Midbrain (tissue), 1 donor: Measurements from ENCODE around the gene AGPAT4.
"Not testable (repeated sequence)": the region's sequence is repeated elsewhere in the genome, so short reads cannot be mapped to it uniquely, and the experiment has no call there.

Experiments
- DNase-seq: peaks from one replicate; lab custom pipeline; 2025; lab: John Stamatoyannopoulos, UW

The AGPAT4 gene, protein sequence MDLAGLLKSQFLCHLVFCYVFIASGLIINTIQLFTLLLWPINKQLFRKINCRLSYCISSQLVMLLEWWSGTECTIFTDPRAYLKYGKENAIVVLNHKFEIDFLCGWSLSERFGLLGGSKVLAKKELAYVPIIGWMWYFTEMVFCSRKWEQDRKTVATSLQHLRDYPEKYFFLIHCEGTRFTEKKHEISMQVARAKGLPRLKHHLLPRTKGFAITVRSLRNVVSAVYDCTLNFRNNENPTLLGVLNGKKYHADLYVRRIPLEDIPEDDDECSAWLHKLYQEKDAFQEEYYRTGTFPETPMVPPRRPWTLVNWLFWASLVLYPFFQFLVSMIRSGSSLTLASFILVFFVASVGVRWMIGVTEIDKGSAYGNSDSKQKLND

DNA sequence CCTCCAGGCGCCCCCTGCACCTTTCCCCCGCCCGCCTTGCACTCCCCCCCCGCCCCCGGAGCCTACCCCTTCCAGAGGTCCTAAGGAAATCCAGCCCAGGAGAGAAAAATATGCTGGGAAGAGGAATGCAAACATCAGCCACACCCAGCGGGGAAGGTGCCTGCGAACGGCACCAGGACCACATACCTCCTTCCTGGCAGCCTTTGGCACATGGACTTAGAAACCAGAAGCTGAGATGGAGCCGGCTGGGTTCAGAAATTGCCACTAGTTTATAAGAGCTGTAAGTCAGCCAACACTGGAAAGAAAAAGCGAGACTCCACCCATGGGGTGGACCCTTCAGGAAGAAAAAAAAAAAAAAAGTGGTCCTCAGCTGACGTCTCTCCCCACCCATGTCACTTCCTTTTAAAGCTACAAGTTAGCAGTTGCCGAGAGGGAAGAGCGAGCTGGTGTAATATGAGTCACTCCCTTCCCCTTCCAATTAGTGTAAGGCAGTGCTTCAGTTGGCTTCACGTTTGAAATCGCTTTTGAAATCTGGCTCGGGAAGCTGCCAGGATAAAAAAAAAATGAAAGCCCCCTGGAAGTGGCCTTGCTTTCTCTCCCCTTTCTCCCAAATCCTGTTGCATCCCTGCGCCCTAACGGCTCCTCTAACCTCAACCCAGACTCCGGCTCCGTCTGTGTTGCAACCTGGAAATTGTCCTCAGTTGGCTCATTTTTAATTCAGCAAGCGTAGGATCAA is at the start of gene AGPAT4:
TSS of gene AGPAT4 (minus strand) at position 310 of the 736 bp plus-strand sequence. CDS start 41,848 bp downstream, outside the sequence.
- peak; percentile 79 for DNase-seq

DNA sequence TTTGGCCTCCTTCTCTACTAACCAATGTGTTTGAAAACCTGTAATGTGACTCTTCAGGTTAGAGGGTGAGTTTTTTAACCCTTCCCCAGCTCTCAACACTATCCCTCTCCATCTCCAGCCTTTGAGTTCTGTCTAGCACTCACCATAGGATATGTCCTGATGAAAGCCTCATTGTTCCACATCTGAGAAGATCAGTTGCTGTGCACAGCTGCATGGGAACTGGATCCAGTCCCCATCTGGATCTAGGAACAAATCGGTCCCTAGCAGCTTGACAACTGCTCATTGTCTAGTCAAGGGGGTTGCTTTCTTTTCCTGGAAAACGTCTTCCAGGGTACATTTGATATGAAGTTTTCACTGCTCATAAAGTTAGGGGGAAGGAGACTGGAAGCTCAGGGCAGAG is 45.4 kb upstream of the AGPAT4 start:
- peak; percentile 80 for DNase-seq

DNA sequence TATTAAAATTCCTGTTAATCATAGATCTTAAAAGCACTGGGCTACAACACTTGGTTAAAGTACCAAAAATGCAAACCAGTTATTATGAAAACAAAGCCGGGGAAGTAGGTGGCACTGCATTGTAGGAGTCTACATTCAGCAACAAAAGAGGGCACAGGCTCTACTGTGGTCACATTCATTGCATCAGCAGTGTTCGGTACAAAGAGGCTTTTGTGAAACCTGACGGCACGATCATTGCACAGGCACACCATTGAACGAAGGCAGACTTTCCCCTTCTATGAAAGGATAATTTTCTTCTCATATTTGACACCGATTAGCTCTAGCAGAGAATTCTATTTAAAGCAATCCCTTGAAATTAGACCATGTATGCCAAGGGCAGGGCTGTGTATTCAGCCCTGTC is 44.6 kb upstream of the AGPAT4 start:
- peak; percentile 80 for DNase-seq

DNA sequence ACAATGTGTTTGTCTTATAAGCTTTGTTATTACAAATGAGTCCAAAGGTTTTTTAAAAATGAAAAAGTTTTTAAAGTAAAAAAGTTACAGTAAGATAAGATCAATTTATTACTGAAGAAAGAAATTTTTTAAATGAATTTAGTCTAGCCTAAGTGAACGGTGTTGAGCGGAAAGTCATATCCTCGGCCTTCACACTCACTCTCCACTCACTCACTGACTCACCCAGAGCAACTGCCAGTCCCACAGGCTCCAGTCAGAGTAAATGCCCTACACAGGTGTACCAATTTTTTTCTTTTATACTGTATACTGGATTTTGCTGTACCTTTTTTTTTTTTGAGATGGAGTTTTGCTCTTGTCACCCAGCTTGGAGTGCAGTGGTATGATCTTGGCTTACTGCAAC is 42.7 kb upstream of the AGPAT4 start:
- DNase-seq: no peak

DNA sequence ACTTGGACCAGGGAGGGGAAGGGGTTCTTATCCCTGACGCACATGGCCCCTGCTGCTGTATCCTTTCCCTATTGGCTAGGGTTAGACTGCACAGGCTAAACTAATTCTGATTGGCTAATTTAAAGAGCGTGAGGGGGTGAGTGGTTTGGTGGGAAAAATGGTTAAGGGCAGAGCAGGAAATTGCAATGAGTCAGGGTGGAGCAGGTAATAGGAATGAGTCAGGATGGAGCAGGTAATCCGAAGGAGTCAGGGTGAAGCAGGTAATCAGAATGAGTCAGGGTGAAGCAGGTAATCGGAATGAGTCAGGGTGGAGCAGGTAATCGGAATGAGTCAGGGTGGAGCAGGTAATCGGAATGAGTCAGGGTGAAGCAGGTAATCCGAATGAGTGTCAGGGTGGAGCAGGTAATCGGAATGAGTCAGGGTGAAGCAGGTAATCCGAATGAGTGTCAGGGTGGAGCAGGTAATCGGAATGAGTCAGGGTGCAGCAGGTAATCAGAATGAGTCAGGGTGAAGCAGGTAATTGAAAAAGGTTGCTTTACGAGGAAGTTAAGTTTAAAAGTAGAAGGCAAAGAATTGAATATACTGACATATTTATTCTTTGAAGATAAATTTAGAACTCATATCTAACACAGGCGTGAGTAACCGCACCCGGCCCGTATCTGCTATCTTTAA is 41.5 kb upstream of the AGPAT4 start:
- not testable (repeated sequence) for DNase-seq

DNA sequence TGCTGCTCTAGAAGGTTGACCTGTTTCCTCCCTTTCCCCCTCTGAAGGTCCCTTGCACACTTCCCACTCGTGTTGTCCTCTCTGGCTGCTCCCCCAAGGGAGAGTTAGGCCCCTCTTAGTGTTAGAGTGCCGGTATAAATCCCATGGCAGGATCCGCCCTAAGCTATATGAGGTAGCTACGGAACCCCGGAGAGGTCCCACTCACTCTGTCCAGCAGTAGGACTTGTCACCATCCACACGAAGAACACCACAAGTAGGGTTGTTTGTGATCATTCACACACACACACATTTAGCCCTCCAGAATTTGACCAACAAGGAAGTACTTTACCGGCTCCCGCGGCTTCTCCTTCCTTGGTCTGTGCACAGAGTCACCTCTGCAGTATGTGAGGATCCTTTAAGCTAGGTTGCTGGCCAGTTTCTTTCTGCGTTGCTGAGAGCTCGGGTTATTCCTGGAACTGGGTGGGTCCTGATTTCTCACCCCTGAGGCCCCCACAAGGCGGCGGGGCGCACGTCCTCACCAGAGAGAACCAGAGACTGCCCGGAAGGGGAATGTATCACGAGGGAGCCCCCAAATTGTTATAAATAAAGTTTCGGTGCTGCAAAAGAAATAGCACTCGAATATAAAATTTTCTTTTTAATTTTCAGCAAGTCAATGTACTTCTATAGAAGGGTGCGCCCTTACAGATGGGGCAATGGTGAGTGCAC is 40.8 kb upstream of the AGPAT4 start:
- DNase-seq: not testable (repeated sequence)

DNA sequence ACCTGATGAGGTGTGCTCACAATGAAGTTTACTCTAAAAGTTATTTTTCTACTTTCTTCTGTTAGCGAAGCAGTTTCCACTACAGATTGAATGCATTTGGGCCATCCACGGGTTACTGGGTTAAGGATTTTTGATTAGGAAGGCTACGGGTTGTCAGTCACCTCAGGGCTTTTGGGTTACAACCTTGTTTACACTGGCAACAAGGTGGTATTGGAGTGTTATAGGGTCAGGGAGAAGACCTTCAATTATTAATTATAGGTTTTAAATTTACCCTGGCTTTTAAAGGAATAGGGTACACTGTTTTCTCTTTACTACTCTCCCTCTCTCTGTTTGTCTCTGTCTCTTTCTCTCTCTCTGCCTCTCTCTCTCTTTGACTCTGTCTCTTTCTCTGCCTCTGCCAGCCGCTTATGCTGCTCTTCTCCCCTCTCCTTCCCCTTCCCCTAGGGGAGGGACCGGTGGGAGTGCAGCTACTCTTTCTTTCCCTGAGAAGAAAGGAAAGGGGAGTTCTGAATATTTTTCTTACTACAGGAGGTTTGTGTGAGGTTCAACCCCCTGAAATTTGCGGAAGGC is 40.2 kb upstream of the AGPAT4 start:
- DNase-seq: no peak

DNA sequence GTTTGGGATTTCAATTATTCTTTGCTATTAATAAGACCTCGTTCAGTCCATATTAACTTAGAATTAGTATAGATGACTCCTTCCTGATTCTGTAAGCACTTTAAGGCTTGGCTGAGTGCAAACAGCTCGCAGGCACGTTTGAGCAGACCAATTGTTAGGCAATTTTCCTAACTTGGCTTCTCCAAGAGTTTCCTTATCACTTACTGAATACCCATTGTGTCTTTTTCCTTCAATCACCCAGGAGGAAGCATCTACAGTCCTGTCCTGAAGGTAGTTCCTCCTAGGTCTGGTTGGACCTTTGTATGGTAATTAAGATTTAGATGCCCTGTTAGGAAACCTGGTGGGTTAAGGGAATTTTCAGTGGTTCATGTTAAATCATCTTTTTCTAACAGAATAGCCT is 39.6 kb upstream of the AGPAT4 start:
- not testable (repeated sequence) for DNase-seq

DNA sequence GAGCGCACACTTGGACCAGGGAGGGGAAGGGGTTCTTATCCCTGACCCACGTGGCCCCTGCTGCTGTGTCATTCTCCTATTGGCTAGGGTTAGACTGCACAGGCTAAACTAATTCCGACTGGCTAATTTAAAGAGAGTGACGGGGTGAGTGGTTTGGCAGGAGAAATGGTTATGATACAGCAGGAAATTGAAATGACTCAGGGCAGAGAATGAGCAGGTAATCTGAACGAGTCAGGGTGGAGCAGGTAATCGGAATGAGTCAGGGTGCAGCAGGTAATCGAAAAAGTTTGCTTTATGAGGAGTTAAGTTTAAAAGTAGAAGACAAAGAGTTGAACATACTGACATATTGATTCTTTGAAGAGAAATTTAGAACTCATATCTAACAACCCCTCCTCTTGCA is 35.9 kb upstream of the AGPAT4 start:
- DNase-seq: not testable (repeated sequence)

DNA sequence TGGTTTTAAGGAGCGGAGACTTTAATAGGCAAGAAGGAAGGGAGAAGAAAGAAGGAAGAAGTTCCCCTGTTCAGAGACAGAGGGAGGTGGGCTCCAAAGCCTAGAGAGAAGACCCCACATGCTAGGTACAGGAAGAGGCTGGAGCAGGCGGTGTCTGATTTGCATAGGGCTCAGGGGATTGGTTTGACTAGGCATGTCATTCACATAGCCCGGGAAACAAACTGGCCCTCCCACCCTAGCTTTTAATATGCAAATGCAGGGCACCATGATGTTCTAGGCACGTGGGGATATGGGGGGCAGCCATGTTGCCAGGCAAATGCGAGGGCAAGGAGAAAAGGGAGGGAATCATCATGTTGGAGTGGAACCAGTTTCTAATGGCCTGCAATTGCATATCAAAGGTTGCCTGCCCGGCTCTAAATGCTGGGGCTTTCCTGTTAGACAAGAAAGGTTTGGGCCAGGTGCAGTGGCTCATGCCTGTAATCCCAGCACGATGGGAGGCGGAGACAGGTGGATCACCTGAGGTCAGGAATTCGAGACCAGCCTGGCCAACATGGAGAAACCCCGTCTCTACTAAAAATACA is 34.3 kb upstream of the AGPAT4 start:
- no peak for DNase-seq

DNA sequence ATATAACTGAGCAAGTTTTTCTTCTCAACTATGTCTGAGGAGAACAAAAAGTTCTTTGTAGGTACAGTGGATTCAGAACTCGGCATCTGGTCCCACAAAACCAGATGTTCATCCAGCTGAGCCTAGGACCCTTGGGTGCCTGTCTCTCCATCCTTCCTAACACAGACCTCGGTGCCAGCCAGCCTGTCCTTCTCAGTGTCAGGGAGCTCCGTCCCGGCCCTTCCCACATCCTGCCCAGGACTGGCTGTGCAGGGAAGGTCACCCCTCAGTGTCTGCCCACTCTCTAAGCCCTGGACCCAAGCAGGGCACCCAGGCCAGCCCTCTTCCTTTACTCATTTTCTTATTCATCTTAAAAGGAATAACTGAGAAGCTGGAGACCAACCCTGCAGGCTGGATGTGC is 32.0 kb upstream of the AGPAT4 start:
- DNase-seq: no peak

DNA sequence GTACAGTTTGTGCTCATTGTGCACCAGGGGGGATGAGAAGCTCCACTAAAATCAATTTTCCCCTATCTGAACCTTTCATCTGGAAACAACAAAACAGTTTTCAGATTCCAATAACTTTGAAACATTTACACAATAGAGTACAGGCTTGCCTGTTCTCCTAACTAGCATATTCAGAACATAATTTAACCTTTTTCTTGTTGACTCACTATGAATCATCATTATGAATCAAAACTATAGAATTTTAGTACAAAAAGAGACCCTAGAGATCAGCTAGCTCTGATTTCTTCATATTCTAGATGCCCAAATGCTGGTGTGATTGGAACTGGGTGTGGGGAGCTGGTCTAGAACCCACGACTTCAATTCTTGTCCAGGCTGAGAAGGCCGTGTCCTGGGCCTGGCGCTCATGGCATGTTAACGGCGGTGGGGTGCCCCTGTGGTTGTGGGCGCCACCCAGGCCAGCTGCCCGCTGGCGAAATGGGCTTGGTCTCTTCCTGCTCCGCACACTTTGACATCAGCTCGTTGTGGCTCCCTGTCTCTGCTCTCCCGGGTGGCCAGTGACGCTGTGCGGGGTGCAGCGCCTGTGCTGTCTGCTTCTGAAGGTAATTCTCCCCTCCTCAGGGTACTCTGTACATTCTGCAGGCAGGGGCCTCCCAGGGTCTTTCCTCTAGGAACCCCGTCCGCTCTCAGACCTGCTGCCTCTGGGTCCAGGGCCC is 29.9 kb upstream of the AGPAT4 start:
- no peak for DNase-seq

DNA sequence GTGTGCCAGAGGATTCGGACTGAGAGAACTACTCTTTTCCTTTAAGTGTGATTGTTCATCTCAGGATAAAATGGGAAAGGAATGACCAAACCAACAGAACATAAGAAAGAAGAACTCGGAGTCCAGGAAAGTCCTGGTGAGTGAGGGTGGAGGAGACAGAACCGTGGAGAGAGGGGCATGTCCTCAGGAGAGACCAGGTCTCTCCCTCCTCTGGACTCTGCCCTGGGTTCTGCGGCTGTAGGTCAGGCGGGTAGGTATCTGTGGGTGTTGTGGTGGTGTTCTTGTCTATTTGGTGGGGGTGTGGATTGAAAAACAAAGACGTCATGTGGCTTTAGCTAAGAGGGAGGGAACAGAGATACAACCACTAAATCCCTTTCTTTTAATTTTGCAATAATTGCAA is 29.1 kb upstream of the AGPAT4 start:
- DNase-seq: no peak

DNA sequence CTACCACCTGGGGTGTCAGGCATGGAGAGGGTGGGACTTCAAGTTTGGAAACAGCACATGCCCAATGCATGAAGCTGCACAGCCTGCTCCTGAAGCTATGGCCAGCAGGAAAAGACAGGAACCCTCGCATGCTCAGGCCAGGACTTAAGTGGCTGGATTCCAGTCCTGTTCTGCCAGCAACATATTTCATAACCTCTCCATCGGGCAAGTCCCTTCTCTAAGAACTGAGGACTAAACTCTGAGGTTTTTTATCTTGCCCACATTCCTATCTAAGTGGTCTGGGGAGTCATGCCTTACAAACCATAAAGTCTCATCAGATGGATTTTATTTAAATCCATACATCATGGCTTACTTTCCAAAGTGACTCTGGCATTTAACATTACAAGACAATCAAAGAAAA is 27.5 kb upstream of the AGPAT4 start:
- DNase-seq: no peak

DNA sequence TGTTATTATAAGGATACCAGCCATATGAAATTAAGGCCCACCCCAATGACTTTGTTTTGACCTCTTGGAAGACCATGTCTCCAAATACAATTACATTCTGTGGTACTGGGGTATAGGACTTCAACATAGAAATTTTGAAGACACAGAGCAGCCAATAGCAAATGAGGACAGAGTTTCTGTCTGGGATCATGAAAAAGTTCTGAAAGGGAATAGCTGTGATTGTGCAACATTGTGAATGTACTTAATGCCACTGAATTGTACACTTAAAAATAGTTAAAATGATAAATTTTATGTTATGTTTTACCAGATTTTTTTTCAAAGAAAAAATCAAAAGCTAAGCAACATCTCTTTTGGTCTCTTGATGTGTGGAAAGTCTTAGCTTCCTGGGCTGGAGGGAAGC is 27.0 kb upstream of the AGPAT4 start:
- no peak for DNase-seq

DNA sequence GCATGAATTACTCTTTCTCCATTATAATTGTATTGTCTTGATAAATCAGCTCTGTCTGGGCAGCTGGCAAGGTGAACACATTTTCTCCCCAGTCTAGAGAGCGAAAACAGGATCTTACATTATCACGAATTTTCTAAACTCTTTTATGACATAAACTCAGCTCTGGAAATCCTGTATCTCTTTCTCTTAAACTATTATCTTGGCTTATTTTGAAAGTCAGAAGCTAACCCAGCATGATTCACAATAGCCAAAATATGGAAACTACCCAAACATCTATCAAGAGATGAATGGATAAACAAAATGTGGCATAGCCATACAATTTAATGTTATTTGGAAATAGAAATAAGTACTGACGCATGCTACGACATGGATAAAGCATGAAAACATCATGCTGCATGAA is 25.9 kb upstream of the AGPAT4 start:
- DNase-seq: no peak

DNA sequence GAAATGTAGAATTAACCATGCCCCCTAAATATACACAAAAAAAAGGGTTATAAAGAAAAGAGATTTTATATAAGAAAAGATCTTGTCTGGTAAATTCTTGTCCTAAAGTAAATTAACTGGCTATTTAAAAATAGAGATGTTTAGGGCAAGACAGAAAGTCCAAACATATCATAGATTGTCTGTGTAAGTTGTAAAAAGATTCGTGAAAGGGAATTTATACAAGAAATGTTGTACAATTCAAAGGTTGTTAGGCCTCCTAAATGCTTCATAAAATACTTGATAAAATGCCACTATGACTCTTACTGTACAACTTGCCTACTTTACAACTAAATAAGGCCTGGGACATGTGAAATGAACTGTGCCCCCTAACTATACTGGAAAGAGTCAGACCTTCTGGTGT is 21.9 kb upstream of the AGPAT4 start:
- DNase-seq: no peak

DNA sequence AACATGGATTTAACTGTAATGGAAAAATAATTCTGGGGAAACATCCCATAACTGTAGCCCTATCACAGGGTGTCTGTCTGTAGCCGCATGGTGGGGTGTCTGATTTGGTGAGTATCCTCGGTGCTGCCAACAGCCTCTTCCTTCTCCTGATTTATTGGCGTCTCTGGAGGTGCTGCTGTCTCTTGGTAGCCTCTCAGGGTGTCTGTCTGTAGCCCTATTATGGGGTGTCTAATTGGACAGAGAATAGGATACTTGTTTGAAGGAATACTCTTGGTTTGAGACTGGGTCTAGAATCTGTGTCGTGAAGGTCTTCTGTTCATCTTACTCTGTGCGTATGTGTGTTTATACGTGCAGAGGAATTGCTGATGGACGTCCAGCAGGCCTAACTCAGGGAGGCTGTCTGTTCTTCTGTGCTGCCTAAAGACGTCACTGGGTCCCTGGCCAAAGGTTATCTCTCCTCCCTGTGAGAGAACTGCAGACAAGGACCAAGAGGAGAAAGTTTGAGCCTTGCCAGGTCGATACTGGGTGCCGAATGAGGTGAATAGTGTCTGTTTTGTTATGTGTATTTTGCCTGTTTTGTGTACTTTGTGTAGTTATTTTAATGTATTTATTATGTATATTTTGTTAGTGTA is 18.9 kb upstream of the AGPAT4 start:
- DNase-seq: no peak

DNA sequence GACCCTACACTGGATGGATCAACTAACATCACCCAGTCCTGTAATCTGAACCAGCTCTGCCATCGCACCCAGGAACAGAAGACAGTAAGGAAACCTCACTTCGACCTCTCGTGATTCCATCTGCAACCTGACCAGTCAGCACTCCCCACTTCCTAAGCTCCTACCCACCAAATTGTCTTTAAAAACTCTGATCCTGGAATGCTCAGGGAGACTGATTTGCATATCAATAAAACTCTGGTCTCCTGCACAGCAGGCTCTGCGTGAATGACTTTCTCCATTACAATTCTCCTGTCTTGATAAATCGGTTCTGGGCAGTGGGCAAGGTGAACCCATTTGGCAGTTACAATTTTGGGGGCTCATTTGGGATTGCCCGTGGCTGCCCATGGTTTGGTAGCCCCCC is 18.3 kb upstream of the AGPAT4 start:
- no peak for DNase-seq

DNA sequence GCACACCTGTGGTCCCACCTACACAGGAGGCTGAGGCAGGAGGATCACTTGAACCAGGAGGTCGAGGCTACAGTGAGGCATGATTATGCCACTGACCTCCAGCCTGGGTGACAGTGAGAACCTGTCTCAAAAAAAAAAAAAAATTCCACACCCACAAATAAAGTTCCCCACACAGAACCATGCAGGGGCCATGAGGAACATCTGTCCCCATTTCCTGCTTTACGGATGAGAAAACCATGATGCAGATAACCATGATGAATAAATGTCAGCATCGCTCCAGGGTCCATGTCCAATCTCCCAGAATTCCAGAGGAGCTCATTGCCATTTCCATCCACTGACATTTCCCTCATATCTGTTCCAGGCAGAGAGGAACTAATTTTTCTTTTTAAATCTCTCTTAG is 16.9 kb upstream of the AGPAT4 start:
- DNase-seq: no peak
